BE2C (cell line): Measurements from ENCODE around the gene HORMAD2.

Experiments
- DNase-seq: peaks from one replicate; pipeline ENCODE4 v3.0.0-alpha.2; 2020
- H3K27me3 ChIP-seq: fragments of 250-450 bp; sonication (Bioruptor Pico); 2 replicates; pipeline ENCODE4 v1.5.1; 2020; ENCODE audit warnings: mild to moderate bottlenecking
- H3K36me3 ChIP-seq: fragments of 250-450 bp; sonication (Bioruptor Pico); 2 replicates; pipeline ENCODE4 v1.5.1; 2020; ENCODE audit warnings: mild to moderate bottlenecking
- H3K4me1 ChIP-seq: fragments of 250-450 bp; sonication (Bioruptor Pico); 2 replicates; pipeline ENCODE4 v1.5.1; 2020
- H3K4me3 ChIP-seq: 2 replicates; pipeline ENCODE4 v1.5.1; 2011; ENCODE audit warnings: low read depth, low read length
- H3K9me3 ChIP-seq: fragments of 250-450 bp; sonication (Bioruptor Pico); 2 replicates; pipeline ENCODE4 v1.5.1; 2020
- TF ChIP-seq, protein P1 (sequence below): IDR thresholded peaks from 2 replicates; pipeline ENCODE4 v1.5.1; 2012; ENCODE audit warnings: mild to moderate bottlenecking, low read depth, low read length

HORMAD2 gene

DNA sequence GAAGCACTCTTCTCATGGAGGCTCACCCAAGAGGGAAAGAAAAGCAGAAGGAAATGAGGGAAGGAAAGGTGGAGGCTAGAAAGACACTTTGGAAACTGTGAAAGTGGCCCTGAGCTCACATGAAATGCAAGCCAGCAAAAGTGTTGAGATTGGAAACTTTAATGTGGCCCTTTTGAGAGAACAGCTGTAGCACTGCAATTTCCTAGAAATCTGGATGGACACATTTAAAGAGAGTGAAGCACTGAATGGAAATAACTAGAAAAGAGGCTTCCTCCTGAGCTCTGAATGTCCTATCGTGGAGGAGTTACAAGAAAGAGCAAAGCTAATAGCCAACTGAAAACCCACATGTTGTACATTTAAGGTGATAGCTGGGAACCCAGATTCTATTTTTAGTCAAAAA lies 110.3 kb downstream of the HORMAD2 start:
- TF ChIP-seq, protein P1, sequence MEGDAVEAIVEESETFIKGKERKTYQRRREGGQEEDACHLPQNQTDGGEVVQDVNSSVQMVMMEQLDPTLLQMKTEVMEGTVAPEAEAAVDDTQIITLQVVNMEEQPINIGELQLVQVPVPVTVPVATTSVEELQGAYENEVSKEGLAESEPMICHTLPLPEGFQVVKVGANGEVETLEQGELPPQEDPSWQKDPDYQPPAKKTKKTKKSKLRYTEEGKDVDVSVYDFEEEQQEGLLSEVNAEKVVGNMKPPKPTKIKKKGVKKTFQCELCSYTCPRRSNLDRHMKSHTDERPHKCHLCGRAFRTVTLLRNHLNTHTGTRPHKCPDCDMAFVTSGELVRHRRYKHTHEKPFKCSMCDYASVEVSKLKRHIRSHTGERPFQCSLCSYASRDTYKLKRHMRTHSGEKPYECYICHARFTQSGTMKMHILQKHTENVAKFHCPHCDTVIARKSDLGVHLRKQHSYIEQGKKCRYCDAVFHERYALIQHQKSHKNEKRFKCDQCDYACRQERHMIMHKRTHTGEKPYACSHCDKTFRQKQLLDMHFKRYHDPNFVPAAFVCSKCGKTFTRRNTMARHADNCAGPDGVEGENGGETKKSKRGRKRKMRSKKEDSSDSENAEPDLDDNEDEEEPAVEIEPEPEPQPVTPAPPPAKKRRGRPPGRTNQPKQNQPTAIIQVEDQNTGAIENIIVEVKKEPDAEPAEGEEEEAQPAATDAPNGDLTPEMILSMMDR: no peak
- DNase-seq: no peak
- Histone ChIP-seq H3K27me3 (no peaks in the 10 kb centered on the region), H3K9me3 (no peaks in the 10 kb centered on the region), H3K4me1 (no peaks in the 10 kb centered on the region), H3K36me3 (no peaks in the 10 kb centered on the region), H3K4me3 (no peak overlapping the region)

DNA sequence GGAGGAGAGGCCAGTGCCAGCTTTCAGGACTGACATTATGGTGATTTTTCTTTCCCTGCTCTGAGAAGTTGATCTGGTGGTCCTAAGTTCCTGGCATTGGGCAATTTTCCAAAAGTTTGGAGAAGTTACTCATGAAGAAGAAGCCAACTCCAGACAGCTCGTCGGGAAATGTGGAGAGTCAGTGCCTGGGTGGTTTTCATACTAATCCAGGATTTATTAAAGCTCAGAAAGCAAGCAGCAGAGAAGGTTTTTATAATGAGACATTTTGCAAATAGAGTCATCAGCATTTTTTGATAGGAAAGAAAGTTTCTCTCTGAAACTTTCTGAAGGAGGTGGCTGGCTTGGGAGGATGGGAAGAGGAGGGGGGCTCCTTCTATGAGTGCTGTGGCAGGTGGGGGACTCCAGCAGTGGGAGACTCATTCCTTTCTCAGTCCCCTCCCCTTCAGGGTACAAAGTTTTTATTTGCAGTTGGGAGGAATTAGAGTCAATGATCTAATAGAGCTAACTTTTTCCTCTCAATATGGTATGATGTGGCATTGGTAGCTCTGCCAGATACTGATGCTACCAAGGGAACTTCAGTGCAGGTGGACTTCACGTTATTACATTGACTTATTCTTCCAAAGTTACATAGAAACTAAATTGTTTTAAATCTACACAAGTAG lies 110.9 kb downstream of the HORMAD2 start:
- Histone ChIP-seq H3K4me1 (no peaks in the 10 kb centered on the region), H3K4me3 (no peak overlapping the region), H3K9me3 (no peaks in the 10 kb centered on the region), H3K27me3 (no peaks in the 10 kb centered on the region), H3K36me3 (no peaks in the 10 kb centered on the region)
- no peak for DNase-seq
- TF ChIP-seq, protein P1: no peak

DNA sequence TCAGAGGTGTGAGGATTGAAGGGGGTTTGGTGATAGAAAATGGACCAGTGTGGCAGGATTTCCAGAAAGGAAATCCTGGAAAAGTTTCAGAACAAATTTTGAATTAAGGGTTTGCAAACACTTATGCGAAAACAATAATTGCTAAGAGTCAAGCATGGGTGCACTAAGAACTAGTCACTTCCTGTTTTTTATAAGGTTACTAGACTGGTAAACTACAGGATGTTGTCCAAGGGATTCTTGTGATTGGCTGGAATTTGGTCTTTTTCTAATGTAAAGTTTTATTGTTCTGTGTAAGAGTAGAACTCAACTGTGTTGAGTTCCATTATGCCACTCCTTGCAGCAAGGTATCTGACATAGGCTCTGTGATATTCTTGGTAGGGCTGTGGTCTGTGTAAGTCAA lies 112.2 kb downstream of the HORMAD2 start:
- TF ChIP-seq, protein P1: no peak
- Histone ChIP-seq H3K27me3 (no peaks in the 10 kb centered on the region), H3K36me3 (no peaks in the 10 kb centered on the region), H3K4me1 (no peaks in the 10 kb centered on the region), H3K9me3 (no peaks in the 10 kb centered on the region), H3K4me3 (no peak overlapping the region)
- no peak for DNase-seq

DNA sequence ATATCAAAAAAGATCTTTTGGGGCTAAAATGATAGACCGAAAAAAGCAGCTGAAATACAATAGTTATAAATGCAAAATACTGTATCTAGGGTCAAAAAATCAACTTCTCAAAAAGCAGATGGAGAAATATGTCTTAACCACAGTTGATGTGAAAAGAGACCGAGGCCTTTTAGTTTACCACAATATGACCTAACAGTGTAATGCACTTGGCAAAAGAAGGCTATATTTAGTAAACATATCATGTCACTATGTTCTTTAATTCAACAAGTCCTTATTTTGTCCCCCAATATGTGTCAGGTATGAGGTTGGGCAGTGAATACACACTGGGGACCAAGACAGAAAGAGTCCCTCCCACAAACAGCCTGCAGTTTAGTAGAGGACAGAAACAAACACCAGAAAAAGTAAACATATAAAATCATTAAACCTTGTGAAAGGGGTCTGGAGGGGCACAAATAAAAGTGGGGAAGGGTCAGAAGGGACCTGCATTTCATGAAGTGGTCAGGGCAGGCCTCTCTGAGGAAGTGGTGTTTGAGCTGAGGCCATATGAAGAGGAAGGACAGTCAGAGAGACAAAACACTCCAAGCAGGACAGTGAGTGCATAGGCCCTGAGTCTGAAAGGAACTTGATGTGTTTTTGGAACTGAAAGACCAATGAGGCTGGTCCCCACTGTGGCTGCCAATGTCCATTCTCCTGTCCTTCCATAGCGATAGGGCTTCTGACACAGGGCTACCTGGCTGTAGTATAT lies 112.9 kb downstream of the HORMAD2 start:
- Histone ChIP-seq H3K9me3 (no peaks in the 10 kb centered on the region), H3K27me3 (no peaks in the 10 kb centered on the region), H3K4me1 (no peaks in the 10 kb centered on the region), H3K4me3 (no peak overlapping the region), H3K36me3 (no peaks in the 10 kb centered on the region)
- TF ChIP-seq, protein P1: no peak
- no peak for DNase-seq

DNA sequence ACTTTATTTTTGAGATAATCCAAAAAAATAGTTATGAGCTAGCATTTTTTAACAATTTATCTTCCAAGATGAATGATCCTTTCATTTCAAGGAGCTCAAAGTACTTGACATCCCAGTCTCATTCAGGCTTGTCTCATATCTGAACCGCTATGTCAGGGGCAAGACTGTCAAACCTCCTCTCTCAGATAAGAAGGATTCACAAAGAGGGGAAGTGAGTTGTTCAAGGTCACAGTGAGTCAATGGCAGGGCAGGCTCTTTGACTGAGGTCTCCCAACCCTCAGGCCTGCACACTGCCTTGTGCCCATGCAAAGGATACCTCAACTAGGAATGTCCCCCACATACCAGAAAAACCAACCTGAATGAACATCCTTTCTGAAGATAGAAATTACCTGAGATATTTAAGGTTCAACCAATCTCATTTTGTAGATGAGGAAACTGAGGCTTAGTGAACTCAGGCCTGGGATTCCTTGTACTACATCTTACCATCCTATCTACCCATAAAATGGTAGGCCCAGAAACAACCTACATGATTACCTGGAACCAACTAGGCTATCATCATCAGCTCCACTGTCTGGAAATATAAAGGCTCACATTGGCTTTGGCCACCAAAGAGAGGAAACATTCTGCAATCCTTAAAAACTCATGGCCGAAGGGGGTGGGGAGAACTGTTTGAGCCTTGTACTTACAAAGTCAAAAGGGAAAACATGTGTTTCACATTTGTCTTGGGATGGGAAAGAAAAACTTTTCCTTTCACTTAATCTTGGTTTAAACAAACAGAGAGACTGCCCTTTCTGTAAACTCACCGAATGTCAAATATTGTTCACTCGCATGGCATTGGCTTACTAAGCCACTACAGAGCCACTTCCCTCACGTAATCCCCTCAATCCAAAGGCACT lies 115.2 kb downstream of the HORMAD2 start:
- no peak for DNase-seq
- TF ChIP-seq, protein P1: no peak
- no peak overlapping the region for H3K4me3 ChIP-seq

More for the DNA sequence above, 115.2 kb downstream of the HORMAD2 start:
- Histone ChIP-seq H3K27me3 (no peaks in the 10 kb centered on the region), H3K9me3 (no peaks in the 10 kb centered on the region), H3K4me1 (no peaks in the 10 kb centered on the region), H3K36me3 (no peaks in the 10 kb centered on the region)
